Ascending aorta (tissue), 2 donors: ENCODE measurements around the gene ARHGAP30. TPM values are rescaled to one million over a fixed set of nuclear protein-coding genes. Genes with fewer than 3 reads are reported as not detected.

Experiments
- DNase-seq, 2 donors: peaks; one replicate each; pipeline ENCODE4 v3.0.0-alpha.2; 2019; ENCODE audit warnings: low spot score in 2 of 2
- H3K27ac ChIP-seq, 2 donors: fragments of 200-600 bp; sonication (generic); one replicate each; pipeline ENCODE4 v1.5.1; 2016 to 2017; ENCODE audit warnings: mild to moderate bottlenecking in 1 of 2
- H3K27me3 ChIP-seq: fragments of 200-600 bp; sonication (generic); one replicate; pipeline ENCODE4 v1.5.1; 2017
- H3K36me3 ChIP-seq, 2 donors: fragments of 200-600 bp; sonication (generic); one replicate each; pipeline ENCODE4 v1.5.1; 2016
- H3K4me1 ChIP-seq, 2 donors: fragments of 200-600 bp; sonication (generic); one replicate each; pipeline ENCODE4 v1.5.1; 2016 to 2017; ENCODE audit warnings: mild to moderate bottlenecking in 1 of 2
- H3K4me3 ChIP-seq, 2 donors: fragments of 200-600 bp; sonication (generic); one replicate each; pipeline ENCODE4 v1.5.1; 2016 to 2017; ENCODE audit warnings: mild to moderate bottlenecking in 1 of 2
- H3K9me3 ChIP-seq, 2 donors: fragments of 200-600 bp; sonication (generic); one replicate each; pipeline ENCODE4 v1.5.1; 2016
- intact Hi-C: fragments of 100-400 bp; cut with DNase I; formaldehyde crosslinking; loops from one replicate; pipeline ENCODE4 v1.15.1; 2023
- total RNA-seq: library from RNA; depleted of rRNA; stranded (reverse); fragments of >200 nt; gene quantifications from one replicate; pipeline ENCODE4 v1.1.0, GENCODE V29; 2016
- TF ChIP-seq, protein P1 (sequence below), 3 experiments: fragments of 200-600 bp in 2 of 3; fragments of 450-650 bp in 1 of 3; sonication (generic) in 2 of 3; IDR thresholded peaks; one replicate each; pipeline ENCODE4 v1.5.1; 2016 to 2019; ENCODE audit warnings: antibody characterized with exemption in 3 of 3, mild to moderate bottlenecking in 1 of 3, moderate library complexity in 1 of 3

The ARHGAP30 gene
- total RNA-seq, 1 donor from 2014 or later = 14.7 TPM

DNA sequence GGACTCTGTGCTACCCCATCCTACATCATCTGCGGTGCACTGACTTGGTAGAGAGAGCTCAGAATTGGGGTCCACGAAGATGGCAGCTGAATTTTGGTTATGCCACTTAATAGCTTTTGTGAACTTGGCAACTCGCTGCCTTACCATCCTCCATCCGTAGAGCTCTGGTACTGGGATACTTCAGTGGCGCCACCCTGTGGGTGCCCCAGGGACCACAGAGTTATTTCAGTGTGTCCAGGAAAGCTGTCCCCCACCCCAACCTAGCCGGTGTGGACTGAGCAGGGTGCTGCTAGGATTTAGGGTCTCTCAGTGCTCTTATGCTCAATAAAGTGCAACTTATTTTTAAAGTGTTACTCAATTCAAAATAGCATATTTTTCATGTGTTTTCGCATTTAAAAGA, 14.9 kb downstream of the ARHGAP30 start:
- Histone ChIP-seq H3K27me3 (no peaks in the 10 kb centered on the region), H3K9me3 (no peaks in the 10 kb centered on the region), H3K4me1 (no peaks in the 10 kb centered on the region), H3K4me3 (no peak overlapping the region), H3K27ac (no peak overlapping the region), H3K36me3 (no peaks in the 10 kb centered on the region)
- DNase-seq = no peak
- TF ChIP-seq, protein P1, sequence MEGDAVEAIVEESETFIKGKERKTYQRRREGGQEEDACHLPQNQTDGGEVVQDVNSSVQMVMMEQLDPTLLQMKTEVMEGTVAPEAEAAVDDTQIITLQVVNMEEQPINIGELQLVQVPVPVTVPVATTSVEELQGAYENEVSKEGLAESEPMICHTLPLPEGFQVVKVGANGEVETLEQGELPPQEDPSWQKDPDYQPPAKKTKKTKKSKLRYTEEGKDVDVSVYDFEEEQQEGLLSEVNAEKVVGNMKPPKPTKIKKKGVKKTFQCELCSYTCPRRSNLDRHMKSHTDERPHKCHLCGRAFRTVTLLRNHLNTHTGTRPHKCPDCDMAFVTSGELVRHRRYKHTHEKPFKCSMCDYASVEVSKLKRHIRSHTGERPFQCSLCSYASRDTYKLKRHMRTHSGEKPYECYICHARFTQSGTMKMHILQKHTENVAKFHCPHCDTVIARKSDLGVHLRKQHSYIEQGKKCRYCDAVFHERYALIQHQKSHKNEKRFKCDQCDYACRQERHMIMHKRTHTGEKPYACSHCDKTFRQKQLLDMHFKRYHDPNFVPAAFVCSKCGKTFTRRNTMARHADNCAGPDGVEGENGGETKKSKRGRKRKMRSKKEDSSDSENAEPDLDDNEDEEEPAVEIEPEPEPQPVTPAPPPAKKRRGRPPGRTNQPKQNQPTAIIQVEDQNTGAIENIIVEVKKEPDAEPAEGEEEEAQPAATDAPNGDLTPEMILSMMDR (IDR thresholded peaks at IDR 0.05) = no peak
- intact Hi-C loops = no loop called here

GRCh38 chr1:161054232-161054631, 15.5 kb downstream of the ARHGAP30 start:
- Histone ChIP-seq H3K36me3 (no peaks in the 10 kb centered on the region), H3K4me1 (no peaks in the 10 kb centered on the region), H3K9me3 (no peaks in the 10 kb centered on the region), H3K4me3 (no peak overlapping the region), H3K27ac (no peak overlapping the region), H3K27me3 (no peaks in the 10 kb centered on the region)
- intact Hi-C loops = no loop called here
- DNase-seq = no peak
- TF ChIP-seq, protein P1 (IDR thresholded peaks at IDR 0.05) = no peak

DNA sequence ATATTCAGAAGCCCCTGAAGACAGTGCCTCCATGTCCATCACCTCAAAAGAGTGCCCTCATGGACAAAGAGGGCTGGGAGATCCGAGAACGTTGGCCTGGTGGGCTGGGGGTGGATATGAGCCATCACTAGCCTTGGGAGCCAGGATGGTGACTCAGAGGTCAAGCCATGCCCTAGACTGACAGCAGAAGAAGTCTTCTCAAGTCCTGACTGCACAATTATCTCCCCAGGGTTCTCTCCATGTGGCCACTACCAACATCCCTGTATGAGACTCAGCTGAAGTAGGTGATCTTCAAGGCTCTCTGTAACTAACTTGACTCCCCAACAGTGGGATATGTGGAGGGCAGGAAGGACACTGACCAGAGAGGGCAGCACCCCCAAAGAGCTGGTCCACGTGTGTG, 16.8 kb downstream of the ARHGAP30 start:
- DNase-seq = no peak
- intact Hi-C loops = no loop called here
- TF ChIP-seq, protein P1 (IDR thresholded peaks at IDR 0.05) = no peak

GRCh38 chr1:161051219-161051618, 18.5 kb downstream of the ARHGAP30 start:
- Histone ChIP-seq H3K27ac (no peak overlapping the region), H3K36me3 (no peaks in the 10 kb centered on the region), H3K9me3 (no peaks in the 10 kb centered on the region), H3K4me1 (peaks cover 0 to 2% of the 10 kb centered on the region in 2 donors), H3K4me3 (no peak overlapping the region), H3K27me3 (no peaks in the 10 kb centered on the region)
- TF ChIP-seq, protein P1 (IDR thresholded peaks at IDR 0.05) = no peak
- no peak for DNase-seq
- intact Hi-C loops = no loop called here

More for the DNA sequence above, 16.8 kb downstream of the ARHGAP30 start:
- H3K36me3 ChIP-seq = no peaks in the 10 kb centered on the region
- no peaks in the 10 kb centered on the region for H3K4me1 ChIP-seq
- no peaks in the 10 kb centered on the region for H3K9me3 ChIP-seq
- no peak overlapping the region for H3K27ac ChIP-seq
- H3K27me3 ChIP-seq = no peaks in the 10 kb centered on the region
- no peak overlapping the region for H3K4me3 ChIP-seq

GRCh38 chr1:161048949-161049722, 20.6 kb downstream of the ARHGAP30 start:
- intact Hi-C loops = loop anchor here (5.0 to 10.0 kb wide), 4 partner anchors 68 to 346 kb away; partner anchors contain the start of genes NDUFS2, NIT1, PFDN2 and PPOX
- Histone ChIP-seq H3K9me3 (no peaks in the 10 kb centered on the region), H3K4me3 (no peak overlapping the region), H3K36me3 (no peaks in the 10 kb centered on the region), H3K27ac (no peak overlapping the region), H3K4me1 (peaks cover 5 to 7% of the 10 kb centered on the region in 2 donors), H3K27me3 (no peaks in the 10 kb centered on the region)
- TF ChIP-seq, protein P1 (IDR thresholded peaks at IDR 0.05) = no peak
- DNase-seq = no peak
